Kidney epithelial cell (primary cell): ENCODE measurements around the gene CITED2. TPM values are rescaled to one million over a fixed set of nuclear protein-coding genes. Genes with fewer than 3 reads are reported as not detected.

Experiments used
- DNase-seq: peaks from one replicate; pipeline ENCODE4 v3.0.0-alpha.2; 2010; ENCODE audit warnings: low read depth
- H3K27me3 ChIP-seq: 2 replicates; pipeline ENCODE4 v1.6.0; 2011; ENCODE audit warnings: low read length; ENCODE audit not compliant: control insufficient read depth, insufficient read depth
- H3K36me3 ChIP-seq: 2 replicates; pipeline ENCODE4 v1.5.1; 2011; ENCODE audit warnings: low read length; ENCODE audit not compliant: control insufficient read depth, insufficient read depth
- H3K4me3 ChIP-seq: 2 replicates; pipeline ENCODE4 v1.5.1; 2011; ENCODE audit warnings: low read depth, mild to moderate bottlenecking, control low read depth, low read length
- CTCF ChIP-seq: IDR thresholded peaks from 2 replicates; pipeline ENCODE4 v1.5.1; 2011; ENCODE audit warnings: mild to moderate bottlenecking, moderate library complexity, low read length, control low read depth, inconsistent platforms; ENCODE audit not compliant: insufficient read depth, poor library complexity, severe bottlenecking
- total RNA-seq: library from RNA; depleted of rRNA; stranded (reverse); fragments of >200 nt; gene quantifications from 2 replicates; pipeline ENCODE4 v1.2.3, GENCODE V29; 2015

Gene CITED2
- total RNA-seq, 1 donor from 2014 or later, result 74.2 TPM

GRCh38 chr6:139355777-139356445 lies 18.5 kb downstream of the CITED2 start:
- no peak overlapping the region for H3K4me3 ChIP-seq
- H3K27me3 ChIP-seq, result no peaks in the 10 kb centered on the region

GRCh38 chr6:139355172-139355571 lies 19.3 kb downstream of the CITED2 start:
- no peaks in the 10 kb centered on the region for H3K27me3 ChIP-seq
- H3K4me3 ChIP-seq, result no peak overlapping the region
- no peaks in the 10 kb centered on the region for H3K36me3 ChIP-seq
- TF ChIP-seq CTCF, result no peak
- DNase-seq, result no peak

More at GRCh38 chr6:139355777-139356445, 18.5 kb downstream of the CITED2 start:
- H3K36me3 ChIP-seq, result no peaks in the 10 kb centered on the region
- no peak for TF ChIP-seq CTCF
- no peak for DNase-seq

GRCh38 chr6:139354189-139354588 lies 20.3 kb downstream of the CITED2 start:
- no peak for DNase-seq
- Histone ChIP-seq H3K4me3 (no peak overlapping the region), H3K36me3 (no peaks in the 10 kb centered on the region), H3K27me3 (no peaks in the 10 kb centered on the region)
- TF ChIP-seq CTCF, result no peak

- no peak for DNase-seq
- no peak overlapping the region for H3K4me3 ChIP-seq
- no peak for TF ChIP-seq CTCF
Observed at GRCh38 chr6:139349464-139350020, 24.9 kb downstream of the CITED2 start.

GRCh38 chr6:139346392-139346791 lies 28.1 kb downstream of the CITED2 start:
- no peak for DNase-seq
- H3K27me3 ChIP-seq, result no peaks in the 10 kb centered on the region
- no peaks in the 10 kb centered on the region for H3K36me3 ChIP-seq
- TF ChIP-seq CTCF, result no peak
- no peak overlapping the region for H3K4me3 ChIP-seq

More at GRCh38 chr6:139349464-139350020, 24.9 kb downstream of the CITED2 start:
- H3K36me3 ChIP-seq, result no peaks in the 10 kb centered on the region
- no peaks in the 10 kb centered on the region for H3K27me3 ChIP-seq
